AG04450 (cell line): ENCODE measurements around the gene CPXM2. TPM values are rescaled to one million over a fixed set of nuclear protein-coding genes. Genes with fewer than 3 reads are reported as not detected.

Experiments used
- CTCF ChIA-PET: fragments of 300-600, 350-600 bp; formaldehyde crosslinking; extraction: SDS; loops from one replicate; lab custom pipeline; 2022; ENCODE audit warnings: antibody characterized with exemption, inconsistent platforms; lab: Charles Lee
- POLR2A ChIA-PET: fragments of 350-600 bp; formaldehyde crosslinking; extraction: SDS; loops from one replicate; lab custom pipeline; 2021; ENCODE audit warnings: antibody characterized with exemption, inconsistent platforms; lab: Yijun Ruan, JAX
- DNase-seq: peaks from one replicate; pipeline ENCODE4 v3.0.0-alpha.2; 2011; ENCODE audit warnings: low read depth, low spot score
- H3K27ac ChIP-seq: one replicate; pipeline ENCODE4 v1.5.1; 2012; ENCODE audit warnings: low read depth, low read length, control low read depth
- H3K27me3 ChIP-seq: one replicate; pipeline ENCODE4 v1.6.0; 2012; ENCODE audit warnings: low read length; ENCODE audit not compliant: control insufficient read depth, insufficient read depth
- H3K4me3 ChIP-seq: 2 replicates; pipeline ENCODE4 v1.5.1; 2011; ENCODE audit warnings: mild to moderate bottlenecking, low read depth, low read length, control low read depth
- H3K9me3 ChIP-seq: 2 replicates; pipeline ENCODE4 v1.5.1; 2012; ENCODE audit warnings: low read length; ENCODE audit not compliant: control insufficient read depth, insufficient read depth
- CTCF ChIP-seq: IDR thresholded peaks from 2 replicates; pipeline ENCODE4 v1.5.1; 2011; ENCODE audit warnings: low read depth, low read length, control low read depth, inconsistent platforms
- polyA plus RNA-seq: library from polyadenylated mRNA; depleted of rRNA; stranded (reverse); fragments of >200 nt; gene quantifications from 2 replicates; pipeline ENCODE4 v1.2.3, GENCODE V29; 2011

Gene CPXM2
- polyA plus RNA-seq, 1 experiment, result not detected

- no peak overlapping the region for H3K4me3 ChIP-seq
- no peak overlapping the region for H3K27ac ChIP-seq
- TF ChIP-seq CTCF, result no peak
- ChIA-PET CTCF (no interaction called here), POLR2A (no interaction called here)
- no peak for DNase-seq
- H3K27me3 ChIP-seq, result no peaks in the 10 kb centered on the region
- H3K9me3 ChIP-seq, result peaks cover 54% of the 10 kb centered on the region
Observed at GRCh38 chr10:123854498-123854897, 37.1 kb downstream of the CPXM2 start.

GRCh38 chr10:123854003-123854402 lies 37.6 kb downstream of the CPXM2 start:
- POLR2A ChIA-PET, result no interaction called here
- CTCF ChIA-PET, result no interaction called here
- no peak overlapping the region for H3K27ac ChIP-seq
- H3K27me3 ChIP-seq, result no peaks in the 10 kb centered on the region
- no peak for TF ChIP-seq CTCF
- DNase-seq, result no peak
- peaks cover 50% of the 10 kb centered on the region for H3K9me3 ChIP-seq
- no peak overlapping the region for H3K4me3 ChIP-seq

GRCh38 chr10:123852411-123852951 lies 39.1 kb downstream of the CPXM2 start:
- H3K9me3 ChIP-seq, result peaks cover 36% of the 10 kb centered on the region
- DNase-seq, result no peak
- H3K27me3 ChIP-seq, result no peaks in the 10 kb centered on the region
- POLR2A ChIA-PET, result no interaction called here
- no peak overlapping the region for H3K27ac ChIP-seq
- no peak overlapping the region for H3K4me3 ChIP-seq
- TF ChIP-seq CTCF, result no peak
- CTCF ChIA-PET, result no interaction called here

- no peak for TF ChIP-seq CTCF
- Histone ChIP-seq H3K27me3 (no peaks in the 10 kb centered on the region), H3K9me3 (peaks cover 23% of the 10 kb centered on the region), H3K27ac (no peak overlapping the region), H3K4me3 (no peak overlapping the region)
- ChIA-PET CTCF (interaction anchor here (1.1 kb wide), 1 partner anchor 10 kb away, joined by 3 read pairs; no protein-coding TSS in a partner anchor), POLR2A (no interaction called here)
- no peak for DNase-seq
Observed at GRCh38 chr10:123848564-123849457, 42.8 kb downstream of the CPXM2 start.
